Activated CD4-positive, alpha-beta T cell treated with anti-CD3 and anti-CD28 coated beads, Interleukin-2, amount 50 U/mL, for 1 hour (primary cell): ENCODE results near the gene ROBO1.

Experiments
- DNase-seq: peaks from one replicate; pipeline ENCODE4 v3.0.0-alpha.2; 2020

Gene ROBO1

GRCh38 chr3:78863306-78864203 is 904.2 kb downstream of the ROBO1 start:
- no peak for DNase-seq

GRCh38 chr3:78861156-78861555 is 906.6 kb downstream of the ROBO1 start:
- DNase-seq: no peak

- DNase-seq: no peak
Measured at GRCh38 chr3:78860567-78860966, 907.2 kb downstream of the ROBO1 start.

GRCh38 chr3:78858910-78859309 is 908.9 kb downstream of the ROBO1 start:
- DNase-seq: no peak

GRCh38 chr3:78858174-78858573 is 909.6 kb downstream of the ROBO1 start:
- no peak for DNase-seq

GRCh38 chr3:78857494-78858111 is 910.2 kb downstream of the ROBO1 start:
- DNase-seq: no peak

GRCh38 chr3:78856164-78856563 is 911.6 kb downstream of the ROBO1 start:
- no peak for DNase-seq

- no peak for DNase-seq
Measured at GRCh38 chr3:78855190-78855589, 912.6 kb downstream of the ROBO1 start.

- DNase-seq: no peak
Measured at GRCh38 chr3:78848392-78849288, 919.2 kb downstream of the ROBO1 start.

- DNase-seq: no peak
Measured at GRCh38 chr3:78847603-78848002, 920.2 kb downstream of the ROBO1 start.

- no peak for DNase-seq
Measured at GRCh38 chr3:78847203-78847602, 920.6 kb downstream of the ROBO1 start.

GRCh38 chr3:78846718-78847117 is 921.1 kb downstream of the ROBO1 start:
- no peak for DNase-seq

- DNase-seq: no peak
Measured at GRCh38 chr3:78845605-78846004, 922.2 kb downstream of the ROBO1 start.

GRCh38 chr3:78844307-78844706 is 923.5 kb downstream of the ROBO1 start:
- DNase-seq: no peak

- DNase-seq: no peak
Measured at GRCh38 chr3:78839693-78840092, 928.1 kb downstream of the ROBO1 start.

GRCh38 chr3:78838362-78838761 is 929.4 kb downstream of the ROBO1 start:
- no peak for DNase-seq

GRCh38 chr3:78834910-78835309 is 932.9 kb downstream of the ROBO1 start:
- no peak for DNase-seq

GRCh38 chr3:78832785-78833204 is 935.0 kb downstream of the ROBO1 start:
- DNase-seq: no peak

GRCh38 chr3:78831446-78831972 is 936.3 kb downstream of the ROBO1 start:
- no peak for DNase-seq

GRCh38 chr3:78830470-78830869 is 937.3 kb downstream of the ROBO1 start:
- DNase-seq: no peak

GRCh38 chr3:78827618-78828017 is 940.2 kb downstream of the ROBO1 start:
- DNase-seq: no peak

- no peak for DNase-seq
Measured at GRCh38 chr3:78825858-78826215, 942.0 kb downstream of the ROBO1 start.
